Karpas-422 (cell line): ENCODE measurements around the gene EFCAB6. TPM values are rescaled to one million over a fixed set of nuclear protein-coding genes. Genes with fewer than 3 reads are reported as not detected.

Experiments used
- DNase-seq: peaks from one replicate; pipeline ENCODE4 v3.0.0-alpha.2; 2015
- H2AFZ ChIP-seq: fragments of 200-600 bp; sonication (generic); 2 replicates; pipeline ENCODE4 v1.6.1; 2014; ENCODE audit warnings: antibody characterized with exemption, low read length, mixed read lengths
- H3K27ac ChIP-seq: fragments of 200-600 bp; sonication (generic); 2 replicates; pipeline ENCODE4 v1.5.1; 2014; ENCODE audit warnings: mild to moderate bottlenecking, low read length, moderate library complexity
- H3K27me3 ChIP-seq: fragments of 200-600 bp; sonication (generic); 2 replicates; pipeline ENCODE4 v1.6.1; 2014; ENCODE audit warnings: low read length, mixed read lengths
- H3K36me3 ChIP-seq: fragments of 200-600 bp; sonication (generic); 2 replicates; pipeline ENCODE4 v1.6.1; 2014; ENCODE audit warnings: low read length, mixed read lengths; ENCODE audit not compliant: insufficient read depth
- H3K4me1 ChIP-seq: fragments of 200-600 bp; sonication (generic); 2 replicates; pipeline ENCODE4 v1.6.1; 2014; ENCODE audit warnings: mild to moderate bottlenecking, low read length, mixed read lengths
- H3K4me2 ChIP-seq: fragments of 200-600 bp; sonication (generic); 2 replicates; pipeline ENCODE4 v1.6.1; 2014; ENCODE audit warnings: low read length, low read depth, mild to moderate bottlenecking; ENCODE audit not compliant: poor library complexity, severe bottlenecking
- H3K4me3 ChIP-seq: fragments of 200-600 bp; sonication (generic); 2 replicates; pipeline ENCODE4 v1.5.1; 2014; ENCODE audit warnings: mild to moderate bottlenecking, antibody characterized with exemption, low read length, mixed read lengths
- H3K79me2 ChIP-seq: fragments of 200-600 bp; sonication (generic); 2 replicates; pipeline ENCODE4 v1.6.1; 2014; ENCODE audit warnings: mild to moderate bottlenecking, low read length, mixed read lengths
- H3K9ac ChIP-seq: fragments of 200-600 bp; sonication (generic); 2 replicates; pipeline ENCODE4 v1.6.0; 2014; ENCODE audit warnings: low read length
- H3K9me2 ChIP-seq: fragments of 200-600 bp; sonication (generic), shearing (Covaris generic); replicated peaks from 2 replicates; pipeline ENCODE4 v1.6.0; 2014; ENCODE audit warnings: mild to moderate bottlenecking, low read length, moderate library complexity; ENCODE audit not compliant: insufficient read depth
- H3K9me3 ChIP-seq: fragments of 300-700, 200-600 bp; sonication (generic); 2 replicates; pipeline ENCODE4 v1.6.1; 2014; ENCODE audit warnings: low read length, mixed read lengths
- H4K20me1 ChIP-seq: fragments of 200-600 bp; sonication (generic); 2 replicates; pipeline ENCODE4 v1.6.1; 2014; ENCODE audit warnings: mild to moderate bottlenecking, antibody characterized with exemption, low read length, low read depth; ENCODE audit not compliant: insufficient read depth
- total RNA-seq: library from RNA; depleted of rRNA; stranded (reverse); fragments of >200 nt; shearing (Covaris generic); gene quantifications from 2 replicates; pipeline ENCODE4 v1.2.3, GENCODE V29; 2014; ENCODE audit warnings: low replicate concordance

Gene EFCAB6
- total RNA-seq, 1 experiment from 2014 or later, result not detected

DNA sequence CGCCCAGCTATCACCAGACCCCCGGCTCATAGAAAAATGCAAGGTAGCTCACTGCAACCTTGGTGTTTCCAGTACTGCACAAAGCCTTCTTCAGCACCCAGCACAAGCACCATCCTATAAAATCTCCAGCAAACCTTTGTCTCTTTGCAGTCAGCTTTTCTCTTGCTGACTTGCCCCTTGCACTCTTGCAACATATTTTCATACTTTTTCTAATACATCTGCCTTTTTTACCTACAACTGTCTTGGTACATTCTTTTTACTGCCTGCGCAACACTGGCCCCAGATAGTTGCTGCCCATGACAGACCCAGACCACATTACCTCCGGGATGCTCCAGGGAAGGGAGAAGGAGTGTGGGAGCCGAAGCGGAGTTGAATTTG lies 257.9 kb downstream of the EFCAB6 start:
- no peak for DNase-seq
- Histone ChIP-seq H3K4me2 (no peak overlapping the region), H3K36me3 (no peaks in the 10 kb centered on the region), H4K20me1 (no peaks in the 10 kb centered on the region), H3K9ac (no peak overlapping the region), H3K9me2 (no peaks in the 10 kb centered on the region), H3K4me1 (no peaks in the 10 kb centered on the region), H3K9me3 (no peaks in the 10 kb centered on the region), H3K27me3 (no peaks in the 10 kb centered on the region), H3K4me3 (no peak overlapping the region), H2AFZ (no peak overlapping the region), H3K79me2 (no peaks in the 10 kb centered on the region), H3K27ac (no peak overlapping the region)

DNA sequence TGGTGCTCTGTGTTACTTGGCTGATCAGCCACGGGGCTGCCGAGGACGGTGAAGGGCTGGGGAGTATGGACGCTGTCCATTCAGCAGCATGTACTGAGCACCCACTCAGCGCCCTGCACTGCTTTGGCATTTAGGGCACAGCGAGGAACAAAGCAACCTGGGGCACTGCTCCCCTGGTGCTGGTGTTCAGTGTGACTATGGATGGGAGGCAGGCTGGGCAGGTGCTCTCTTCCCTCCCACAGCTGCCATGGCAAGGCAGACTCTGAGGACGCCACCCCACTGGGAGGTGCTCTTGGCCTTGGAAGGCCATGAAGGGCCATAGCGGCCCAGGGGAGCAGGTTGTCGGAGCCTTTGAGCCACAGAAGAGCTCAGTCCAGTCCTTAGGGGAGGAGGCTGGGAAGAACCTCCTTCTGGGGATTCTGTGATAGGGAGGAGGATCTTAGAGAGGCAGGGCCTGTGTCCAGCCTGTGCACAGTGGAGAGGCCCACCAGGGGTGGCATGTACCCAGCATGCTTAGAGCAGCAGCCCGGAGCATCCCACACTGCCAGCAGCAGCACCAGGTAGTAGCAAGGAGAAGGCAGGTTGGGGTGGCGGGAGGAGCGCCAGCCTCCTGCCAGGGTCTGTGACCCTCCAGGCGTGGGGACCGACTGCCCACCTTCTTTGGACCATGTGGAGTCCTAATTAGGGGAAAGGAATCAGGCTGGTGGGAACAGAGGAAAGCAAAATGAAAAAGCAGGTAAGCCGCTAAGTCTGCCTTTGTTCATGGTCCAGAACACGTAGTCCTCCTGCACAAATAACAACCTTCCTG lies 258.4 kb downstream of the EFCAB6 start:
- no peak overlapping the region for H3K27ac ChIP-seq
- H3K9me2 ChIP-seq, result no peaks in the 10 kb centered on the region
- no peaks in the 10 kb centered on the region for H3K27me3 ChIP-seq
- no peaks in the 10 kb centered on the region for H3K9me3 ChIP-seq
- DNase-seq, result no peak
- no peaks in the 10 kb centered on the region for H3K36me3 ChIP-seq
- no peaks in the 10 kb centered on the region for H3K4me1 ChIP-seq
- no peak overlapping the region for H3K4me3 ChIP-seq
- no peaks in the 10 kb centered on the region for H4K20me1 ChIP-seq
- no peak overlapping the region for H3K4me2 ChIP-seq
- H2AFZ ChIP-seq, result no peak overlapping the region
- H3K79me2 ChIP-seq, result no peaks in the 10 kb centered on the region
- no peak overlapping the region for H3K9ac ChIP-seq

DNA sequence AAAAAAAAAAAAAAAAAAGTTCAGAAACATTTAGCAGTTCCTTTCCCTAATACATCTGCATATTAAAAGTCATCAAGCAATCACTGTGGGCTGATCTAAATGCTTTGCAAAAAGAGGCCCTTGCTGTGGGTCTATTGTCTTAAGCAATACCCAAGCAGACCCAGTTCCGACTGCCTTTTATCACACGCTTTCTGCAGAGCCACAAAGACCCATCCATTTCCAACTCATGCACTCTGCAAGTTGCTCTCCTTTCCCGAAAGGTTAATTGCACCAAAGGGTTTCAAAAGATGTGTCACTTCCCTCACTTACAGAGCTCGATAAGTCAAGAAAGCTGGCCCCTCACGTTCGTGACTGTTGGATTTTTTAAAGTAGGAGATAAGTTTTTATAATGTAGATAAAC lies 261.4 kb downstream of the EFCAB6 start:
- H3K79me2 ChIP-seq, result no peaks in the 10 kb centered on the region
- H2AFZ ChIP-seq, result no peak overlapping the region
- H3K9ac ChIP-seq, result no peak overlapping the region
- H3K4me3 ChIP-seq, result no peak overlapping the region
- H3K4me1 ChIP-seq, result no peaks in the 10 kb centered on the region
- H3K27ac ChIP-seq, result no peak overlapping the region
- no peaks in the 10 kb centered on the region for H3K9me2 ChIP-seq
- H4K20me1 ChIP-seq, result no peaks in the 10 kb centered on the region
- H3K9me3 ChIP-seq, result no peaks in the 10 kb centered on the region
- DNase-seq, result no peak
- H3K27me3 ChIP-seq, result no peaks in the 10 kb centered on the region
- no peaks in the 10 kb centered on the region for H3K36me3 ChIP-seq
- no peak overlapping the region for H3K4me2 ChIP-seq

DNA sequence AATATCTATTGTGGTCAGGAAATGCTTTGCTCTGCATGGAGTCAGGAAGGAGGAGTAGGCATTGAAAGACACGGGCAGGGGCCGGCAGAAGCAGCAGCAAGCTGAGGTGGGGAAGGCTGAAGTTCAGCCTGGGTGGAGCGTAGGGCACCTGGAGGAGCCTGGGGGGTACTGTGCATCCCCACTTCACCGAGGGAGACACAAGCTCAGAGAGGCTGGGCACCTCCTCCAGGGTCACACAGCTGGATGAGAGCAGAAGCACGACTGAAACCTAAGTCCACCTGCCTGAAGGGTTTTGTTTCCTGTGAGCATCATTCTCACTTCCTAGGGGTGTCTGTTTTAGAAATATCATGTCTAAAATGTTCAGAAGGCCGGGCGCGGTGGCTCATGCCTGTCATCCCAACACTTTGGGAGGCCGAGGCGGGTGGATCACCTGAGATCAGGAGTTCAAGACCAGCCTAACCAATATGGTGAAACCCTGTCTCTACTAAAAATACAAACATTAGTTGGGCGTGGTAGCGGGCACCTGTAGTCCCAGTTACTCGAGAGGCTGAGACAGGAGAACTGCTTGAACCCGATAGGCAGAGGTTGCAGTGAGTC lies 262.0 kb downstream of the EFCAB6 start:
- no peak overlapping the region for H3K27ac ChIP-seq
- no peak overlapping the region for H3K4me2 ChIP-seq
- H3K27me3 ChIP-seq, result no peaks in the 10 kb centered on the region
- no peak overlapping the region for H3K9ac ChIP-seq
- no peaks in the 10 kb centered on the region for H3K9me3 ChIP-seq
- H3K79me2 ChIP-seq, result no peaks in the 10 kb centered on the region
- no peak for DNase-seq
- no peak overlapping the region for H2AFZ ChIP-seq
- H3K36me3 ChIP-seq, result no peaks in the 10 kb centered on the region
- H3K4me1 ChIP-seq, result no peaks in the 10 kb centered on the region
- no peak overlapping the region for H3K4me3 ChIP-seq
- no peaks in the 10 kb centered on the region for H4K20me1 ChIP-seq
- no peaks in the 10 kb centered on the region for H3K9me2 ChIP-seq

DNA sequence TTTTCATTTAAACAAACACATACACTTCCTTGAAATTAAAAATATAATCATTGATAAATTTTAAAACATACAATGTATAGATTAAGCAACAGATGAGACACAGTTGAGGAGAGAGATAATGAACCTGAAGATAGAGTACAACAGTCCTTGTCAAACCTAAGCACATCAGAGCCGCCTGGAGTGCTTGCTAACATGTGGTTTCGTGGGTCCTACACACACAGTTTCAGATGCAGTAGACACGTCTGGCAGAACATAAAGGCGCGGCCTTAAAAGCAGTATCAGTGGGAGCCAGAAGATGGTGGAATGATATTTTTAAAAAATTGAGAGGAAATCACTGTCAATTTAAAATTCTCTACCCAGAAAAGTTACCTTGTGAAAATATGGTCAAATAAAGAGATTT lies 265.9 kb downstream of the EFCAB6 start:
- no peaks in the 10 kb centered on the region for H3K9me2 ChIP-seq
- no peak for DNase-seq
- H2AFZ ChIP-seq, result no peak overlapping the region
- H3K27me3 ChIP-seq, result no peaks in the 10 kb centered on the region
- no peaks in the 10 kb centered on the region for H3K4me1 ChIP-seq
- no peak overlapping the region for H3K27ac ChIP-seq
- H3K4me2 ChIP-seq, result no peak overlapping the region
- no peaks in the 10 kb centered on the region for H3K9me3 ChIP-seq
- no peaks in the 10 kb centered on the region for H3K36me3 ChIP-seq
- no peaks in the 10 kb centered on the region for H4K20me1 ChIP-seq
- H3K79me2 ChIP-seq, result no peaks in the 10 kb centered on the region
- H3K4me3 ChIP-seq, result no peak overlapping the region
- H3K9ac ChIP-seq, result no peak overlapping the region

DNA sequence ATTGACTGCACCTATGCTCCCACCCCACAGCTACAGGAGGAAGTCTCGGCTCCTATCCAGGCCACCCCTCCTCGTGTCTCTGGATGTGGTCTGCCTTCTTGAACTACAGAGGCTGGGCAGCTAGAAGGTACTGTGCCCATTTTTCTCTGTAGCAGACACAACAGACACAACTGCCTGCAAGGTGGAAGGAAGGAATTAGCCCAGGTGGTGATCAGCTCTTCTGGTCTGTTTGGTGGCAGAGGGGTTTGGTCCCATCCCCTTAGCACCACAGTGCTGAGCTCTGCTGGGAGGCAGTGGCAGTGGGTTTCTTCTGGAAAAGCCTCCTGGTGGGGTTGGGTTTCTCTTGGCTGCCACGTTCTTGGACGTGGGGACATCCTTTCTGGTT lies 267.8 kb downstream of the EFCAB6 start:
- DNase-seq, result no peak
- Histone ChIP-seq H3K9me3 (no peaks in the 10 kb centered on the region), H3K9me2 (no peaks in the 10 kb centered on the region), H3K4me3 (no peak overlapping the region), H3K4me1 (no peaks in the 10 kb centered on the region), H3K4me2 (no peak overlapping the region), H3K27me3 (no peaks in the 10 kb centered on the region), H4K20me1 (no peaks in the 10 kb centered on the region), H3K79me2 (no peaks in the 10 kb centered on the region), H3K36me3 (no peaks in the 10 kb centered on the region), H3K27ac (no peak overlapping the region), H3K9ac (no peak overlapping the region), H2AFZ (no peak overlapping the region)

DNA sequence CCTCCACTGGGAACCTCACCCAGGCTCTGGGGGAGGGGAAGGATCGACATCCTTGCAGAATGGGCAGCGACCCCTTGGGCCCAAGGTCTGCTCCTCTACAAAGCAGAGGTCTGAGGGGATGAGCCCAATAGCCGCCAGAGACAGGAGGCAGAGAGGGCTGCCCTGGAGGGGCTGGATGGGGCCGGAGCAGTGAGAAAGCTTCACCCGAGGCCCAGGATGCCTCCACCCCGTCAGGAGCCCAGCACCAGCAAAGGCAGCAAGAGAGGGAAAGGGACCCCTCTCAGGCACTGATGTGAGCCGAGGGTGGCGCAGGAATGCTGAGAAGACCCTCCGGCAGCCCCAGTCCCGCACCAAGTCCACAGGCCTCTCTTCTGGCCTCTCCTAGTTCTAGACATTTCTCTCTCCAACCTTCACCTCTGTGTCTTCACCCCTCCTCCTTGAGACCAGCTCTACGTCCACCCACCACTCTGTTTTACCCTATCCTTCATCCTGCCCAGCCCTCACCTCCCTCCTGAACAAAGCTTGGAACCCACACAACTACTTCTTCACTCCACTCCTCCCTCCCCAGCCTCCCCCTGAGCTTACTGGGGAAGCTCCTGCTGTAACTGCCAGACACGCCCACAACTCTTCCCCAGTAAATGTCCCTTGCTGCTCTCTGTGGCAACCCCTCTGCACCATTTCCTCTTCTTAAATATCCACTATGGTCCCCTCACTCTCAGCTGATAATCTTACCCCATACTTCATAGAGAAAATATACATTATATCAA lies 268.4 kb downstream of the EFCAB6 start:
- Histone ChIP-seq H3K9ac (no peak overlapping the region), H3K9me3 (no peaks in the 10 kb centered on the region), H3K27ac (no peak overlapping the region), H3K36me3 (no peaks in the 10 kb centered on the region), H3K4me3 (no peak overlapping the region), H3K9me2 (no peaks in the 10 kb centered on the region), H4K20me1 (no peaks in the 10 kb centered on the region), H3K79me2 (no peaks in the 10 kb centered on the region), H2AFZ (no peak overlapping the region), H3K4me1 (no peaks in the 10 kb centered on the region), H3K4me2 (no peak overlapping the region), H3K27me3 (no peaks in the 10 kb centered on the region)
- no peak for DNase-seq

DNA sequence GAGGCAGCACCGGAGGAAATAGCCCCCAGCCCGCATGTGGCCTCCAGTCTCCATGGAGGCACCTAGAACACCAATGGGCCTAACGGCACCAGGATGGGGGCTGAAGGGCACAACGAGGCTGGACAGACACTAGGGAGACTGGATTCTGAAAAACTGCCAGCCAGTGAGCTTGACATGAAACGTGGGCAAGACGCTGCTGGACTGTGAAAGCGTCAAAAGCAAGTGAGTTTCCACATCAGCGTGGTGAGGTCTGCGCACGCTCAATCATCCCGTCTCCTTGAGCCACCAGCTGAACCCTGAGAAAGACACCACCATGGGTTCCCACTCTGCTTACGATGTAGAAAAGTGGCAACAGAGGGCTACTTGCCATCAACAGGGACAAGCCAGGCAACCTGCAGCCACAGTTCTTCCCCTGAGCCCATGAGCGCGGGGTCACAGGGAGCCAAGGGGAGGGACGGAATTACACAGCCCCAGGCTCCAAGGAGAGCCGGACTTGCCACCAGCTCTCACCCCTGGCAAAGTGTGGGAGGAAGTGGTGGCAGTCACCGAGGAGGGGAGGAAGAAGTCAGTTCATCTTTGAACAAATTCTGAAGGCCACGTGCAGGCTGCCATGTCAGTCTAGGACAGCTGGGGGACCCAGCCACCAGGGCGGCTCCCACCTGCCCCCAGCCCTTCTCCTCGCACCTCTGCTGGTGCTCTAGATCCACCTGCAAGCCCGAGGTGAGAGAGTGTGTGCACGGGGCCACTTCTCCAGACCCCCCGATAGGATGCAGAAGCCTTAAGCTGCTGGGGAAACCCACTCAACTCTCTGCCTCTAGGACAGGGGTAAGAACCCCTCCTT lies 269.2 kb downstream of the EFCAB6 start:
- no peak overlapping the region for H3K4me2 ChIP-seq
- no peaks in the 10 kb centered on the region for H3K9me3 ChIP-seq
- DNase-seq, result no peak
- H3K27me3 ChIP-seq, result no peaks in the 10 kb centered on the region
- no peaks in the 10 kb centered on the region for H4K20me1 ChIP-seq
- no peaks in the 10 kb centered on the region for H3K4me1 ChIP-seq
- no peaks in the 10 kb centered on the region for H3K9me2 ChIP-seq
- H3K79me2 ChIP-seq, result no peaks in the 10 kb centered on the region
- H3K4me3 ChIP-seq, result no peak overlapping the region
- no peak overlapping the region for H3K27ac ChIP-seq
- H3K36me3 ChIP-seq, result no peaks in the 10 kb centered on the region
- H3K9ac ChIP-seq, result no peak overlapping the region
- H2AFZ ChIP-seq, result no peak overlapping the region
